ENCODE results near the gene WDR75. TPM values are rescaled to one million over a fixed set of nuclear protein-coding genes. Genes with fewer than 3 reads are reported as not detected.

WDR75 gene
- total and polyA plus RNA-seq, 9 of the 15 experiments (the other 6 are each of a cell fraction or from before 2014, with no cell fraction given) = 50.9 to 111 (median 76.4) TPM

GRCh38 chr2:189516546-189516945 lies 75.3 kb downstream of the WDR75 start (continued):
- TF ChIP-seq ARID3B (CRISPR knock-in tag; IDR thresholded peaks at IDR 0.05; ENCODE audit: borderline replicate concordance) = no peak
- TF ChIP-seq CSDE1 (IDR thresholded peaks at IDR 0.05) = no peak
- no peak for TF ChIP-seq ZNF778 (CRISPR knock-in tag; IDR thresholded peaks at IDR 0.05)
- TF ChIP-seq EZH2 (IDR thresholded peaks at IDR 0.05; ENCODE audit: borderline replicate concordance, low read depth, low read length) = no peak
- no peak for TF ChIP-seq CEBPG (CRISPR knock-in tag; IDR thresholded peaks at IDR 0.05)
- no peak; a peak in 1 of 4 replicates for TF ChIP-seq CEBPG (tag; conservative IDR thresholded peaks at IDR 0.05 in 1 of 2, IDR thresholded peaks at IDR 0.05 in 1 of 2)
- TF ChIP-seq GTF3C2 (IDR thresholded peaks at IDR 0.05; ENCODE audit: borderline replicate concordance, extremely low read depth, insufficient read length) = no peak
- no peak for TF ChIP-seq PRPF4 (IDR thresholded peaks at IDR 0.05; ENCODE audit: insufficient read depth, low read depth, low read length, poor library complexity, severe bottlenecking)
- no peak for TF ChIP-seq ZNF551 (CRISPR knock-in tag; IDR thresholded peaks at IDR 0.05)
- no peak for TF ChIP-seq ZBTB9 (CRISPR knock-in tag; IDR thresholded peaks at IDR 0.05)
- no peak for TF ChIP-seq FOXM1 (IDR thresholded peaks at IDR 0.05; ENCODE audit: low read depth)
- TF ChIP-seq FOXM1 (CRISPR knock-in tag; IDR thresholded peaks at IDR 0.05; ENCODE audit: low read depth) = no peak
- no peak for TF ChIP-seq MTF1 (CRISPR knock-in tag; IDR thresholded peaks at IDR 0.05; ENCODE audit: borderline replicate concordance)
- TF ChIP-seq E2F8 (IDR thresholded peaks at IDR 0.05; ENCODE audit: low read depth, partially characterized antibody) = no peak
- TF ChIP-seq ZBTB11 (CRISPR knock-in tag; IDR thresholded peaks at IDR 0.05) = no peak
